H1 (cell line): ENCODE data around the gene PDE9A. TPM values are rescaled to one million over a fixed set of nuclear protein-coding genes. Genes with fewer than 3 reads are reported as not detected.

ENCODE experiments used
- ASH2L ChIP-seq: fragments of 200-600, 300-600 bp; sonication (generic); IDR thresholded peaks from one replicate; pipeline ENCODE4 v1.7.1; 2017; ENCODE audit warnings: low read length
- KDM1A ChIP-seq: fragments of 200-600, 300-600 bp; sonication (generic); IDR thresholded peaks from 2 replicates; pipeline ENCODE4 v1.7.1; 2016; ENCODE audit warnings: mild to moderate bottlenecking, low read length, borderline replicate concordance
- KDM4A ChIP-seq: IDR thresholded peaks from one replicate; pipeline ENCODE4 v1.7.1; 2012; ENCODE audit warnings: low read depth, mild to moderate bottlenecking, moderate library complexity, low read length, inconsistent platforms; ENCODE audit not compliant: severe bottlenecking
- PHF8 ChIP-seq: fragments of 200-600 bp; sonication (generic); conservative IDR thresholded peaks from 2 replicates; pipeline ENCODE4 v1.7.1; 2012; ENCODE audit warnings: low read depth, mild to moderate bottlenecking, inconsistent platforms, low read length, moderate library complexity
- POLR2AphosphoS5 ChIP-seq: IDR thresholded peaks from 2 replicates; pipeline ENCODE4 v1.6.1; 2011; ENCODE audit warnings: low read depth, low read length
- TEAD4 ChIP-seq: IDR thresholded peaks from 2 replicates; pipeline ENCODE4 v1.6.1; 2012; ENCODE audit warnings: low read depth, low read length, inconsistent platforms, mixed read lengths
- YY1 ChIP-seq: IDR thresholded peaks from 2 replicates; pipeline ENCODE4 v1.6.1; 2011; ENCODE audit warnings: low read depth, mild to moderate bottlenecking, low read length
- polyA plus RNA-seq, 7 experiments: library from polyadenylated mRNA; depleted of rRNA in 3 of 7; stranded (reverse) in 5 of 7; unstranded in 2 of 7; fragments of >200 nt in 5 of 7; fragments of 200-250 nt in 2 of 7; gene quantifications; 1 replicate in 5 of 7; 2 replicates in 1 of 7; 4 replicates in 1 of 7; pipeline versions ENCODE4 v1.2.1 to v1.2.3, GENCODE V29; 2011 to 2013; ENCODE audit warnings: missing spikeins in 2 of 7, mixed read lengths in 2 of 7
- total RNA-seq: library from RNA; stranded (reverse); fragmentation: NEBNext Ultra II Directional; extraction: Animal tissue kit (Norgen Biotek cat#: 25700); gene quantifications from 2 replicates; pipeline ENCODE4 v1.2.1, GENCODE V29; 2021

PDE9A gene
- total and polyA plus RNA-seq, 2 of the 8 experiments (the other 6 are each of a cell fraction or from before 2014, with no cell fraction given) = 39.2 to 45.9 TPM

DNA sequence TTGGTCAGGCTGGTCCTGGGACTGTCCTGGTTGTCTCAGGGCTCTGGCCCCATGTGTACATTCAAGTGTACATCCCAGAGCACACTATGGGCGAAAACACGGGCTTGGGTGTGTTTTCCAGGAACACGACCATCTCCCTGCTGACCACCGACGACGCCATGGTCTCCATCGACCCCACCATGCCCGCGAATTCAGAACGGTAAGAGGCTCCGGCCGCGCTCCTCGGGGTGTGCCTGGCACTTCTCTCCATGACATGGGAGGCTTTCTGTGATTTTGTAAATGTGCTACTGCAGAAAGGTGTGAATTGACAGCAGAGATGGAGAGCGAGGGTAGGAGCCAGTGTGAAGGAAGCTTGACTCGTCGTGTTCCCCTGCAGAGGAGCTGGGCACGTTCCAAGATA, 34.4 kb downstream of the PDE9A start (continued):
- TF ChIP-seq KDM1A (no peak), PHF8 (no peak), ASH2L (no peak), KDM4A (no peak), YY1 (no peak), TEAD4 (no peak), POLR2AphosphoS5 (no peak)
